ENCODE data around the gene KIF21A. TPM values are rescaled to one million over a fixed set of nuclear protein-coding genes. Genes with fewer than 3 reads are reported as not detected.

Gene KIF21A
- total and polyA plus RNA-seq, 5 donors from 2014 or later: 1.7 to 10.7 (median 2.1) TPM

DNA sequence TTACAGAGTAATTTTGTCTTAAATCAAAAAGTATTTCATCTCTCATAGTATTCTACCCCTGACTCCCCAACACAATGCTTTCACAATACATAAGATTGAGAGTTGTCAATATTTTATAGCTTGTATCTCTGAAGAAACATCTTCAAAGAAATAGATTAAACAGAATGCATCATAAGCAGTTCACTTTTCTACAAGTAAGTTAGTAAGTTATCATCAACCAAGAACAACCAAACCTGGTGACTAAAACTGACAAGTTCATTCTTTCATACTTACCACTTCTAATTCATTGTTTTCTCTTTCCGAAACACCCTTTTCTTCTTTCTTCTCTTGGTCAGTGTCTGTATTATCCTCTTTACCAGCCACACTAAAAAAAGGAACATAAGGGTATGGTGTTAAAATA lies 101.2 kb downstream of the KIF21A start:
- DNase-seq (no peak), ATAC-seq (ENCODE audit: low read depth in 2 of 2) (no peak)
- Mint-ChIP-seq H3K36me3 (peaks cover 6% of the 10 kb centered on the region), H3K4me1 (peaks cover 0 to 5% (median under 1%) of the 10 kb centered on the region in 4 donors), H3K27me3 (no peaks in the 10 kb centered on the region), H3K4me3 (no peak overlapping the region), H3K27ac (no peak overlapping the region), H3K9me3 (no peaks in the 10 kb centered on the region)
- H3K9me3 ChIP-seq (ENCODE audit: control insufficient read depth in 2 of 2, low read length in 2 of 2): no peaks in the 10 kb centered on the region
- H3K4me1 ChIP-seq (ENCODE audit: control insufficient read depth, insufficient read depth, low read length, poor library complexity, severe bottlenecking): no peaks in the 10 kb centered on the region
- H3K36me3 ChIP-seq (ENCODE audit: control insufficient read depth, insufficient read depth, low read length): no peaks in the 10 kb centered on the region
- no peak overlapping the region for H3K27ac ChIP-seq (ENCODE audit: insufficient read depth, low read length, poor library complexity, severe bottlenecking)
- H3K27me3 ChIP-seq (ENCODE audit: control insufficient read depth, insufficient read depth, low read length): no peaks in the 10 kb centered on the region
- H3K4me3 ChIP-seq (ENCODE audit: low read depth, low read length): no peak overlapping the region

GRCh38 chr12:39341179-39341578 lies 101.7 kb downstream of the KIF21A start:
- no peak overlapping the region for H3K27ac Mint-ChIP-seq
- Histone ChIP-seq H3K4me1 (ENCODE audit: control insufficient read depth, insufficient read depth, low read length, poor library complexity, severe bottlenecking) (no peaks in the 10 kb centered on the region), H3K9me3 (ENCODE audit: control insufficient read depth in 2 of 2, low read length in 2 of 2) (no peaks in the 10 kb centered on the region), H3K36me3 (ENCODE audit: control insufficient read depth, insufficient read depth, low read length) (no peaks in the 10 kb centered on the region), H3K27me3 (ENCODE audit: control insufficient read depth, insufficient read depth, low read length) (no peaks in the 10 kb centered on the region), H3K27ac (ENCODE audit: insufficient read depth, low read length, poor library complexity, severe bottlenecking) (no peak overlapping the region), H3K4me3 (ENCODE audit: low read depth, low read length) (no peak overlapping the region)
- DNase-seq (no peak), ATAC-seq (ENCODE audit: low read depth in 2 of 2) (no peak)
- no peaks in the 10 kb centered on the region for H3K9me3 Mint-ChIP-seq
- peaks cover 0 to 5% (median under 1%) of the 10 kb centered on the region in 4 donors for H3K4me1 Mint-ChIP-seq
- H3K27me3 Mint-ChIP-seq: no peaks in the 10 kb centered on the region
- H3K36me3 Mint-ChIP-seq: peaks cover 6% of the 10 kb centered on the region
- no peak overlapping the region for H3K4me3 Mint-ChIP-seq

DNA sequence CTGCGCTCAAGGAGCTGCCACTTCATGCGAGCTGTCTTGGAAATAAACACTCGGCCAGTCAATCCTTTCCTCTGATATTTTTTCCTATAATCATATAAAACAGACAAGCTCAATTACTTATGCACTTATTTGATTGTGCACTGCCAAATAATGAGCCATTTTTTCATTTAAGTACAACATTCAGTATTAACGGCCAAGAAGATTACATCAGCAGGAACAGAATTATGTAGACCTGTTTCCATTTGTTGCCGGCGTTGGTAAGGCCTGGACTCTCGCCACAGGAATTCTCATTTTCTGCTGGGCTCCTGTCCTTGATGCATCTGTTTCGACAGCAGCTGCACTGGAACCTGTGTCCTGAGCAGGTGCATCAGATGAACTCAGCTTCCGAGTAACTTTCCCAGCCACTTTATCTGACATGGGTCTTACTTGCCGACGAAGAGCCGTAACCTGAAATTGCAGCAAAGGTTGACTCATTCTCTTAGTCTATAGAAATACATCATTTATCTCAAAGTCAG lies 110.2 kb downstream of the KIF21A start:
- H3K9me3 Mint-ChIP-seq: no peaks in the 10 kb centered on the region
- H3K4me3 Mint-ChIP-seq: no peak overlapping the region
- no peaks in the 10 kb centered on the region for H3K27me3 Mint-ChIP-seq
- DNase-seq (no peak), ATAC-seq (ENCODE audit: low read depth in 2 of 2) (no peak)
- Histone ChIP-seq H3K36me3 (ENCODE audit: control insufficient read depth, insufficient read depth, low read length) (no peaks in the 10 kb centered on the region), H3K27me3 (ENCODE audit: control insufficient read depth, insufficient read depth, low read length) (no peaks in the 10 kb centered on the region), H3K4me3 (ENCODE audit: low read depth, low read length) (no peak overlapping the region), H3K27ac (ENCODE audit: insufficient read depth, low read length, poor library complexity, severe bottlenecking) (no peak overlapping the region), H3K9me3 (ENCODE audit: control insufficient read depth in 2 of 2, low read length in 2 of 2) (no peaks in the 10 kb centered on the region), H3K4me1 (ENCODE audit: control insufficient read depth, insufficient read depth, low read length, poor library complexity, severe bottlenecking) (peaks cover 16% of the 10 kb centered on the region)
- H3K4me1 Mint-ChIP-seq: peaks cover 6 to 21% (median 19%) of the 10 kb centered on the region in 4 donors
- H3K27ac Mint-ChIP-seq: peak overlapping the region; percentile 9 to 77 (median 72)
- H3K36me3 Mint-ChIP-seq: peaks cover 17% of the 10 kb centered on the region

DNA sequence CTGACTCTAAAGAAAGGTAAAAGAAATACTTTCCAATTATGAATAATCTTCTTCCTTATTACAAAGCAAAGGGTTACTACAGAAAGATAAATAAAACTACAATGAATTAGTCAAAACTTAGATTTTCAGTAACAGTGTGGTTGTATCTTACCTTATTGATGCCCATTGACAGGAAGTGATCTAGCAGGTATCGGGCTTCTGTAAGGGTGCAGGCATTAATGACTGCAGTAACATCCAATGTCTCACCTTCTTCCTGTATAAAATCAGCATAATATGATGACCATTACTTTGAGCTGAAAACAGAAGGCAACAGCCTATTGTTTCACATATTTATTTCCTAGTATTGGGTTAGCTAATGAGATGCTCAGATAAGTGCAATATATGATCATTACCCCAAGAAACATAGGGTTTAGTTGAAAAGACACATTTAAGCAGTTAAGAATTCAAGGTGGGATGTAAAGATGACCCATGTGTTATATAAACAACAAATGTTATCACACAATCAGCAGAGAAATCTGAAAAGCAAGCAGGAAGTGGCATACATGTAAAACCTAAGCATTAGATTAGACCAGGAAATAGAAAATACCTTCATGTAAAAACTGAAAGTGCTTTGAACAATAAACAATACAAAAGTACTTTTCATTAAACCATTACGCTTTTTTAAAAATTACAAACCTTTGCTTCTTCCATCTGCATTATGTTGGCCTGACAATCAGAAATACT lies 111.2 kb downstream of the KIF21A start:
- DNase-seq (peak in 2 of 3 donors; percentile 25 to 48), ATAC-seq (ENCODE audit: low read depth in 2 of 2) (peak; percentile 71 to 77)
- H3K4me1 Mint-ChIP-seq: peaks cover 6 to 21% (median 19%) of the 10 kb centered on the region in 4 donors
- H3K27ac Mint-ChIP-seq: peak overlapping the region; percentile 9 to 77 (median 72)
- H3K27me3 ChIP-seq (ENCODE audit: control insufficient read depth, insufficient read depth, low read length): no peaks in the 10 kb centered on the region
- H3K36me3 ChIP-seq (ENCODE audit: control insufficient read depth, insufficient read depth, low read length): no peaks in the 10 kb centered on the region
- H3K9me3 ChIP-seq (ENCODE audit: control insufficient read depth in 2 of 2, low read length in 2 of 2): no peaks in the 10 kb centered on the region
- peak overlapping the region; percentile 73 for H3K4me3 ChIP-seq (ENCODE audit: low read depth, low read length)
- no peaks in the 10 kb centered on the region for H3K9me3 Mint-ChIP-seq
- H3K27me3 Mint-ChIP-seq: no peaks in the 10 kb centered on the region
- H3K27ac ChIP-seq (ENCODE audit: insufficient read depth, low read length, poor library complexity, severe bottlenecking): peak overlapping the region; percentile 17
- peaks cover 16% of the 10 kb centered on the region for H3K4me1 ChIP-seq (ENCODE audit: control insufficient read depth, insufficient read depth, low read length, poor library complexity, severe bottlenecking)
- H3K4me3 Mint-ChIP-seq: peak overlapping the region; percentile 24 to 75 (median 60)
- H3K36me3 Mint-ChIP-seq: peaks cover 17% of the 10 kb centered on the region

DNA sequence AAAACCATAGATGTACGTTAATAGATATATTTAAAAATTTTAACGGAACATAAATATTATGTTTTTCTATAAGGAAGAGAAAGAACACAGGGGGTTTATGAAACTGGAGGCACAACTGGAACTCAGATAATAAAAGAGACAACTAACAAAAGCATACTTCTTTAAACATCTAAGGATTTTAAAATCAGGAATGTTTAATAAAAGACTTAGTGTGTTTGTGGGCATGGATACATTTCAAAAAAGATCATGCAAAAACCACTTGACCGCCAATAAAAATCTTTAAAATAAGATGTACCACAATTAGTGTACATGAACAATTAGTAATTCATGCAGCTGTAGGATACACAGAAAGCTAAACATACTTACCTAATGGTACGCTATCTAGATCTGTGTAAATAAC lies 113.0 kb downstream of the KIF21A start:
- peaks cover 20% of the 10 kb centered on the region for H3K36me3 Mint-ChIP-seq
- H3K36me3 ChIP-seq (ENCODE audit: control insufficient read depth, insufficient read depth, low read length): no peaks in the 10 kb centered on the region
- no peaks in the 10 kb centered on the region for H3K9me3 Mint-ChIP-seq
- no peak overlapping the region for H3K27ac ChIP-seq (ENCODE audit: insufficient read depth, low read length, poor library complexity, severe bottlenecking)
- ATAC-seq (ENCODE audit: low read depth in 2 of 2) (no peak), DNase-seq (no peak)
- no peak overlapping the region for H3K27ac Mint-ChIP-seq
- H3K4me3 ChIP-seq (ENCODE audit: low read depth, low read length): no peak overlapping the region
- H3K27me3 Mint-ChIP-seq: no peaks in the 10 kb centered on the region
- H3K4me3 Mint-ChIP-seq: no peak overlapping the region
- H3K9me3 ChIP-seq (ENCODE audit: control insufficient read depth in 2 of 2, low read length in 2 of 2): no peaks in the 10 kb centered on the region
- H3K4me1 ChIP-seq (ENCODE audit: control insufficient read depth, insufficient read depth, low read length, poor library complexity, severe bottlenecking): peaks cover 16% of the 10 kb centered on the region
- H3K27me3 ChIP-seq (ENCODE audit: control insufficient read depth, insufficient read depth, low read length): no peaks in the 10 kb centered on the region
- H3K4me1 Mint-ChIP-seq: peaks cover 6 to 21% (median 19%) of the 10 kb centered on the region in 4 donors

DNA sequence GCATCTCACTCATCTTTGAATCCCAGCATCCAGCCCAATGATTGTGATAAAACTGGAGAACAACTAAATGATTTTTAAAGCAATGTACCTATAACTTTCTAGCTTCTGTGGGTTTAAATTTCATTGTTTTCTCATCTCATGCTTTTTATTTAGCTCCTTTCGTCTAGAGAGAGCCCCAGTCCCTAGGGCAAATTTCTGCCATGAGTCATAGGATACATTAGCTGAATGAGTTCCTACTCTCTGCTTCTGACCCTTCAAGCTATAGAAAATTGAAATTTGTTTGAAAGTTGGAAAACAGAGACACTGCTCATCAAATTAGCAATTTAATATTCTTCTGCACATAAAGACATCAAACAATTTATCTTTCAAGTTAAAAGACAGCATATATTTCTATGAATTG lies 113.9 kb downstream of the KIF21A start:
- H3K4me1 ChIP-seq (ENCODE audit: control insufficient read depth, insufficient read depth, low read length, poor library complexity, severe bottlenecking): peaks cover 16% of the 10 kb centered on the region
- H3K36me3 Mint-ChIP-seq: peaks cover 20% of the 10 kb centered on the region
- no peak overlapping the region for H3K27ac ChIP-seq (ENCODE audit: insufficient read depth, low read length, poor library complexity, severe bottlenecking)
- no peaks in the 10 kb centered on the region for H3K27me3 ChIP-seq (ENCODE audit: control insufficient read depth, insufficient read depth, low read length)
- no peaks in the 10 kb centered on the region for H3K9me3 ChIP-seq (ENCODE audit: control insufficient read depth in 2 of 2, low read length in 2 of 2)
- no peaks in the 10 kb centered on the region for H3K36me3 ChIP-seq (ENCODE audit: control insufficient read depth, insufficient read depth, low read length)
- no peaks in the 10 kb centered on the region for H3K9me3 Mint-ChIP-seq
- no peaks in the 10 kb centered on the region for H3K27me3 Mint-ChIP-seq
- no peak for DNase-seq
- H3K27ac Mint-ChIP-seq: peak overlapping the region in 1 of 3 donors; percentile 15
- H3K4me3 Mint-ChIP-seq: no peak overlapping the region
- no peak for ATAC-seq (ENCODE audit: low read depth in 2 of 2)
- H3K4me3 ChIP-seq (ENCODE audit: low read depth, low read length): no peak overlapping the region
- H3K4me1 Mint-ChIP-seq: peaks cover 6 to 21% (median 19%) of the 10 kb centered on the region in 4 donors

GRCh38 chr12:39327965-39328364 lies 115.0 kb downstream of the KIF21A start:
- no peaks in the 10 kb centered on the region for H3K9me3 ChIP-seq (ENCODE audit: control insufficient read depth in 2 of 2, low read length in 2 of 2)
- H3K4me3 ChIP-seq (ENCODE audit: low read depth, low read length): no peak overlapping the region
- no peaks in the 10 kb centered on the region for H3K36me3 ChIP-seq (ENCODE audit: control insufficient read depth, insufficient read depth, low read length)
- ATAC-seq (ENCODE audit: low read depth in 2 of 2) (no peak), DNase-seq (no peak)
- Mint-ChIP-seq H3K27me3 (no peaks in the 10 kb centered on the region), H3K9me3 (no peaks in the 10 kb centered on the region), H3K4me3 (no peak overlapping the region), H3K36me3 (peaks cover 20% of the 10 kb centered on the region), H3K27ac (no peak overlapping the region), H3K4me1 (peaks cover 6 to 21% (median 19%) of the 10 kb centered on the region in 4 donors)
- no peaks in the 10 kb centered on the region for H3K27me3 ChIP-seq (ENCODE audit: control insufficient read depth, insufficient read depth, low read length)
- H3K4me1 ChIP-seq (ENCODE audit: control insufficient read depth, insufficient read depth, low read length, poor library complexity, severe bottlenecking): peaks cover 16% of the 10 kb centered on the region
- no peak overlapping the region for H3K27ac ChIP-seq (ENCODE audit: insufficient read depth, low read length, poor library complexity, severe bottlenecking)

GRCh38 chr12:39327510-39327909 lies 115.4 kb downstream of the KIF21A start:
- no peaks in the 10 kb centered on the region for H3K9me3 Mint-ChIP-seq
- H3K4me1 Mint-ChIP-seq: peaks cover 6 to 19% (median 15%) of the 10 kb centered on the region in 4 donors
- no peak overlapping the region for H3K27ac Mint-ChIP-seq
- H3K4me3 Mint-ChIP-seq: no peak overlapping the region
- peaks cover 20% of the 10 kb centered on the region for H3K36me3 Mint-ChIP-seq
- Histone ChIP-seq H3K36me3 (ENCODE audit: control insufficient read depth, insufficient read depth, low read length) (no peaks in the 10 kb centered on the region), H3K27ac (ENCODE audit: insufficient read depth, low read length, poor library complexity, severe bottlenecking) (no peak overlapping the region), H3K4me3 (ENCODE audit: low read depth, low read length) (no peak overlapping the region), H3K4me1 (ENCODE audit: control insufficient read depth, insufficient read depth, low read length, poor library complexity, severe bottlenecking) (peaks cover 15% of the 10 kb centered on the region), H3K27me3 (ENCODE audit: control insufficient read depth, insufficient read depth, low read length) (no peaks in the 10 kb centered on the region), H3K9me3 (ENCODE audit: control insufficient read depth in 2 of 2, low read length in 2 of 2) (no peaks in the 10 kb centered on the region)
- ATAC-seq (ENCODE audit: low read depth in 2 of 2) (no peak), DNase-seq (no peak)
- no peaks in the 10 kb centered on the region for H3K27me3 Mint-ChIP-seq
